BE2C (cell line): Measurements from ENCODE around the gene FGD3.

Experiments used
- DNase-seq: peaks from one replicate; pipeline ENCODE4 v3.0.0-alpha.2; 2020
- H3K27me3 ChIP-seq: fragments of 250-450 bp; sonication (Bioruptor Pico); 2 replicates; pipeline ENCODE4 v1.5.1; 2020; ENCODE audit warnings: mild to moderate bottlenecking
- H3K36me3 ChIP-seq: fragments of 250-450 bp; sonication (Bioruptor Pico); 2 replicates; pipeline ENCODE4 v1.5.1; 2020; ENCODE audit warnings: mild to moderate bottlenecking
- H3K4me1 ChIP-seq: fragments of 250-450 bp; sonication (Bioruptor Pico); 2 replicates; pipeline ENCODE4 v1.5.1; 2020
- H3K4me3 ChIP-seq: 2 replicates; pipeline ENCODE4 v1.5.1; 2011; ENCODE audit warnings: low read depth, low read length
- H3K9me3 ChIP-seq: fragments of 250-450 bp; sonication (Bioruptor Pico); 2 replicates; pipeline ENCODE4 v1.5.1; 2020
- TF ChIP-seq, protein P1 (sequence below): IDR thresholded peaks from 2 replicates; pipeline ENCODE4 v1.5.1; 2012; ENCODE audit warnings: mild to moderate bottlenecking, low read depth, low read length

Gene FGD3

DNA sequence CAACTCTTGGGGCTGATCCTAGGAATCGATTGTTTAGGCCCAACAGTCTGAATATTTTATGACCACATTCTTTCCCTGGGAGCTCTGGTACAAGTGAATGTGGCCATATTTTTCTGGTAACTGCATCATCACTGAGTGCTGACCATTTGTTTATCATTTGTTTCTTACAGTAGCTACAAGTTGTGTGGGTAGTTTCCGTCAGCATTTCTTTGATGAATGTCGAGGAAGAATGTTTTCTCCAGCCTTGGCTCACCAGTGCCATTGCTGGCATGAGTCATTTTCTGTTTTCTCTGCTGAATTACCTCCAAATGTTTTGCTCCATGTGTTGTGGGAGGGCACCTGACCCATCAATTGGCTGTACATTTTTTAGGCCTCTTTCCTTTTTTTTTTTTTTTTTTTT, 134.6 kb downstream of the FGD3 start:
- TF ChIP-seq, protein P1, sequence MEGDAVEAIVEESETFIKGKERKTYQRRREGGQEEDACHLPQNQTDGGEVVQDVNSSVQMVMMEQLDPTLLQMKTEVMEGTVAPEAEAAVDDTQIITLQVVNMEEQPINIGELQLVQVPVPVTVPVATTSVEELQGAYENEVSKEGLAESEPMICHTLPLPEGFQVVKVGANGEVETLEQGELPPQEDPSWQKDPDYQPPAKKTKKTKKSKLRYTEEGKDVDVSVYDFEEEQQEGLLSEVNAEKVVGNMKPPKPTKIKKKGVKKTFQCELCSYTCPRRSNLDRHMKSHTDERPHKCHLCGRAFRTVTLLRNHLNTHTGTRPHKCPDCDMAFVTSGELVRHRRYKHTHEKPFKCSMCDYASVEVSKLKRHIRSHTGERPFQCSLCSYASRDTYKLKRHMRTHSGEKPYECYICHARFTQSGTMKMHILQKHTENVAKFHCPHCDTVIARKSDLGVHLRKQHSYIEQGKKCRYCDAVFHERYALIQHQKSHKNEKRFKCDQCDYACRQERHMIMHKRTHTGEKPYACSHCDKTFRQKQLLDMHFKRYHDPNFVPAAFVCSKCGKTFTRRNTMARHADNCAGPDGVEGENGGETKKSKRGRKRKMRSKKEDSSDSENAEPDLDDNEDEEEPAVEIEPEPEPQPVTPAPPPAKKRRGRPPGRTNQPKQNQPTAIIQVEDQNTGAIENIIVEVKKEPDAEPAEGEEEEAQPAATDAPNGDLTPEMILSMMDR = no peak
- Histone ChIP-seq H3K9me3 (no peaks in the 10 kb centered on the region), H3K4me1 (no peaks in the 10 kb centered on the region), H3K36me3 (no peaks in the 10 kb centered on the region), H3K4me3 (no peak overlapping the region), H3K27me3 (no peaks in the 10 kb centered on the region)
- no peak for DNase-seq

GRCh38 chr9:93082841-93083411, 135.6 kb downstream of the FGD3 start:
- no peak for DNase-seq
- no peaks in the 10 kb centered on the region for H3K4me1 ChIP-seq
- H3K9me3 ChIP-seq = no peaks in the 10 kb centered on the region
- no peaks in the 10 kb centered on the region for H3K36me3 ChIP-seq
- H3K27me3 ChIP-seq = no peaks in the 10 kb centered on the region
- no peak overlapping the region for H3K4me3 ChIP-seq
- TF ChIP-seq, protein P1 = no peak

DNA sequence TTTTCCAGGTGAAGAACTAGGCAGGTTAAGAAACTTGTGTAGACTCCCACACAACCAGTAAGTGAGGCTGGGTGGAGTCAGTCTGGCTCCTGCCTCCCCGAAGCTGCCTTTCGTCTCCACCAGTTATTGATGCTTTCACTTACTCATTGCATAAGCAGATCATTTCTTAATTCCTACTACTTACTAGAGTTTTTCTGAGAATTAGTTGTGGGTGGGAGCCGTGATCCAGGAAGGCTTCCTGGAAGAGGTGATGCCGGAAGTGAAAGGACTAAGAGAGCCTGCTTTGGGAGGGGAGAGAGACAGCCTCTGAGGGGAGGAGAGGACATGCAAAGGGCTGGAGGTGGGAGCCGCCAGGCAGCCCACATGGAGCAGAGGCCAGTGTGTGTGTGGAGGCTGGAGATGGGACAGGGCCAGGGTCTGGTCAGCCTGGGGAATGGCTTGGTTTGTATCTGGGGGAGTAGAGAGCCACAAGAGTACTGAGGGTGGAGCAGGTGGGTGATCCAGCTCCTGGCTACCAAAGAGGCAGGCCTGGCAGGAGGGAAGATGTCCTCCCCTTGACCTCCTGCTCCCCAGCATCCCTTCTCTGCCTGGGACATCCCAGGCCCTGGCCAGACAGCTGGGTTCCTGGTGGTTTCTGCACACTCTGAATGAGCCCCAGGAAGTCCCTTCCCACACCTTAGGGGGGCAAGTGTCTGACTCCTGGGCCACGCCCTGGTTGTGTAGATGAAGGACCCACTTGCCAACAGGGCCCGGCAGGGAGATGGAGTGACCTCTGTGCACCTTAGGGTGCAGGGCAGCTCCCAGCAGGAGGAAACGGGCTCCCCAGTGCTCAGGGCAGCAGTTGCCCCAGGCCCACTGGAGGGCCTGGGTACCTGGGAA, 136.5 kb downstream of the FGD3 start:
- TF ChIP-seq, protein P1 = no peak
- no peaks in the 10 kb centered on the region for H3K4me1 ChIP-seq
- no peaks in the 10 kb centered on the region for H3K36me3 ChIP-seq

DNA sequence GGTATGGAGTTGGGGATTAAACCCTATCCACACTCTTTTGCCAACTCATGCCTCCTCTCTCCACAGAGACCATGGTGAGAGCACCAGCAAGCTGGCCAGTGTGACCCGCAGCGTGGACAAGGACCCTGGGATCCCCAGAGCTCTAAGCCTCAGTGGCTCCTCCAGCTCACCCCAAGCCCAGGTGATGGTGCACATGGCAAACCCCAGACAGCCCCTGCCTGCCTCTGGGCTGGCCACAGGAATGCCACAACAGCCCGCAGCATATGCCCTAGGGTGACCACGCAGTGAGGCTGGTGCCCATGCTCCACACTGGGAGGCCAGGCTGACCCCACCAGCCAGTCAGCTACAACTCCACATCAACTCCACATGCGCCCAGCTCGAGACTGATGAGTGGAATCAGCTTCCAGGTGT, 137.2 kb downstream of the FGD3 start:
- no peaks in the 10 kb centered on the region for H3K9me3 ChIP-seq
- no peak overlapping the region for H3K4me3 ChIP-seq
- no peak for DNase-seq
- no peaks in the 10 kb centered on the region for H3K4me1 ChIP-seq
- no peaks in the 10 kb centered on the region for H3K36me3 ChIP-seq
- TF ChIP-seq, protein P1 = no peak
- no peaks in the 10 kb centered on the region for H3K27me3 ChIP-seq

More for the DNA sequence above, 136.5 kb downstream of the FGD3 start:
- H3K27me3 ChIP-seq = no peaks in the 10 kb centered on the region
- DNase-seq = no peak
- no peak overlapping the region for H3K4me3 ChIP-seq
- H3K9me3 ChIP-seq = no peaks in the 10 kb centered on the region

DNA sequence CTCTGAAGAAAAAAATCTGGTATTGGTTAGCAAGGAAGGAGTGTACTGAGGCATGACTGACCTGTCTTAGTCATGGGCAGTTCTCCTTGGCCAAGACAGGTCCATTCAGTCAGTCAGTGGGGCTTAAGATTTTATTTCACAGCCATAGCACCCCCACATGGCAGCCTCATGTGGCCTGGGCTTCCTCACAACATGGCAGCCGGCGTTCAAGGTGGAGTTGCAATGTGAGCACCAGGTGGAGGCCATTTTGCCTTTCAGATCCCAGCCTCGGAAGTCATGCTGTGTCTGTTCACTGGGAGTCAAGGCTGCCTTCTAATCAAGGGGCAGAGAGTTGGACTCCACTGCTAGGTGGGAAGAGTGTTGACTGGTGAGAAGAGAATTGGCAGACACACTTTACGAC, 138.4 kb downstream of the FGD3 start:
- H3K4me1 ChIP-seq = no peaks in the 10 kb centered on the region
- H3K36me3 ChIP-seq = no peaks in the 10 kb centered on the region

More for the DNA sequence above, 138.4 kb downstream of the FGD3 start:
- Histone ChIP-seq H3K9me3 (no peaks in the 10 kb centered on the region), H3K27me3 (no peaks in the 10 kb centered on the region), H3K4me3 (no peak overlapping the region)
- TF ChIP-seq, protein P1 = no peak
- DNase-seq = no peak
